PFSK-1 (cell line): Measurements from ENCODE around the gene PROX2.

Experiments
- FOXP2 ChIP-seq: optimal IDR thresholded peaks from 2 replicates; pipeline ENCODE3; 2011; ENCODE audit warnings: borderline replicate concordance, control low read depth, inconsistent platforms; ENCODE audit not compliant: insufficient read depth; ENCODE audit errors: extremely low read length, extremely low read depth
- POLR2AphosphoS5 ChIP-seq: IDR thresholded peaks from 2 replicates; pipeline ENCODE4 v1.6.1; 2012; ENCODE audit warnings: low read depth, mild to moderate bottlenecking, control low read depth, low read length, moderate library complexity
- REST ChIP-seq, 2 experiments: IDR thresholded peaks; 2 replicates each; pipeline versions ENCODE4 v1.6.1 to v1.8.0; 2011 to 2012; ENCODE audit warnings: low read depth in 2 of 2, low read length in 2 of 2, control low read depth in 1 of 2, inconsistent platforms in 1 of 2, mild to moderate bottlenecking in 1 of 2, moderate library complexity in 1 of 2; ENCODE audit not compliant: insufficient read depth in 1 of 2
- SIN3A ChIP-seq: IDR thresholded peaks from 2 replicates; pipeline ENCODE4 v1.6.1; 2012; ENCODE audit warnings: mild to moderate bottlenecking, low read length, moderate library complexity, borderline replicate concordance; ENCODE audit not compliant: insufficient read depth
- TAF1 ChIP-seq: IDR thresholded peaks from 2 replicates; pipeline ENCODE4 v1.6.1; 2012; ENCODE audit warnings: low read length, control low read depth, borderline replicate concordance; ENCODE audit not compliant: insufficient read depth

PROX2 gene

GRCh38 chr14:74846968-74847665 lies 28.8 kb downstream of the PROX2 start:
- TF ChIP-seq FOXP2: no peak
- TF ChIP-seq REST (IDR thresholded peaks at IDR 0.05; ENCODE audit: insufficient read depth in 1 of 2, low read depth in 2 of 2, low read length in 2 of 2): no peak
- TF ChIP-seq TAF1: no peak
- no peak for TF ChIP-seq SIN3A
- no peak for TF ChIP-seq POLR2AphosphoS5

GRCh38 chr14:74846168-74846567 lies 29.8 kb downstream of the PROX2 start:
- TF ChIP-seq SIN3A (no peak), TAF1 (no peak), REST (IDR thresholded peaks at IDR 0.05; ENCODE audit: insufficient read depth in 1 of 2, low read depth in 2 of 2, low read length in 2 of 2) (no peak), POLR2AphosphoS5 (no peak), FOXP2 (no peak)

- TF ChIP-seq SIN3A: no peak
- TF ChIP-seq TAF1: no peak
- no peak for TF ChIP-seq POLR2AphosphoS5
- no peak for TF ChIP-seq FOXP2
- TF ChIP-seq REST (IDR thresholded peaks at IDR 0.05; ENCODE audit: insufficient read depth in 1 of 2, low read depth in 2 of 2, low read length in 2 of 2): no peak
These were observed 32.3 kb downstream of the PROX2 start for GRCh38 chr14:74843653-74844052.

GRCh38 chr14:74841230-74842207 lies 34.4 kb downstream of the PROX2 start:
- TF ChIP-seq SIN3A (no peak), POLR2AphosphoS5 (no peak), REST (IDR thresholded peaks at IDR 0.05; ENCODE audit: insufficient read depth in 1 of 2, low read depth in 2 of 2, low read length in 2 of 2) (no peak), TAF1 (no peak), FOXP2 (no peak)
